HFFc6 (cell line): ENCODE results near the gene BIRC5. TPM values are rescaled to one million over a fixed set of nuclear protein-coding genes. Genes with fewer than 3 reads are reported as not detected.
"Not testable (repeated sequence)": the region's sequence is repeated elsewhere in the genome, so short reads cannot be mapped to it uniquely, and the experiment has no call there.

Experiments
- DNase-seq: peaks from one replicate; pipeline ENCODE4 v3.0.0-alpha.2; 2018
- H3K27ac Mint-ChIP-seq: 2 replicates; pipeline ENCODE4 v1.8.0; 2020; ENCODE audit warnings: mild to moderate bottlenecking, mixed read lengths
- H3K27me3 Mint-ChIP-seq: 2 replicates; pipeline ENCODE4 v1.8.0; 2021; ENCODE audit warnings: mild to moderate bottlenecking, moderate library complexity, mixed read lengths; ENCODE audit not compliant: insufficient read depth
- H3K36me3 Mint-ChIP-seq: 2 replicates; pipeline ENCODE4 v1.8.0; 2021; ENCODE audit warnings: low read depth, mixed read lengths
- H3K4me1 Mint-ChIP-seq: 2 replicates; pipeline ENCODE4 v1.8.0; 2020; ENCODE audit warnings: low read depth, mixed read lengths
- H3K4me3 Mint-ChIP-seq: 2 replicates; pipeline ENCODE4 v1.8.0; 2020; ENCODE audit warnings: mild to moderate bottlenecking, moderate library complexity, mixed read lengths
- H3K9me3 Mint-ChIP-seq: 2 replicates; pipeline ENCODE4 v1.8.0; 2020; ENCODE audit warnings: mild to moderate bottlenecking, mixed read lengths
- CTCF ChIP-seq: fragments of 200-600 bp; sonication (generic); IDR thresholded peaks from 2 replicates; pipeline ENCODE4 v1.5.0; 2021; ENCODE audit warnings: antibody characterized with exemption, mild to moderate bottlenecking
- total RNA-seq, 6 experiments: library from RNA; stranded (reverse); fragmentation: NEBNext Ultra II Directional; extraction: Animal tissue kit (Norgen Biotek cat#: 25700); gene quantifications; 2 replicates in 1 of 6; 3 replicates in 5 of 6; pipeline ENCODE4 v1.2.3, GENCODE V29; 2021

BIRC5 gene
- total RNA-seq, 6 experiments from 2014 or later = 41.8 to 89.7 (median 83.3) TPM

DNA sequence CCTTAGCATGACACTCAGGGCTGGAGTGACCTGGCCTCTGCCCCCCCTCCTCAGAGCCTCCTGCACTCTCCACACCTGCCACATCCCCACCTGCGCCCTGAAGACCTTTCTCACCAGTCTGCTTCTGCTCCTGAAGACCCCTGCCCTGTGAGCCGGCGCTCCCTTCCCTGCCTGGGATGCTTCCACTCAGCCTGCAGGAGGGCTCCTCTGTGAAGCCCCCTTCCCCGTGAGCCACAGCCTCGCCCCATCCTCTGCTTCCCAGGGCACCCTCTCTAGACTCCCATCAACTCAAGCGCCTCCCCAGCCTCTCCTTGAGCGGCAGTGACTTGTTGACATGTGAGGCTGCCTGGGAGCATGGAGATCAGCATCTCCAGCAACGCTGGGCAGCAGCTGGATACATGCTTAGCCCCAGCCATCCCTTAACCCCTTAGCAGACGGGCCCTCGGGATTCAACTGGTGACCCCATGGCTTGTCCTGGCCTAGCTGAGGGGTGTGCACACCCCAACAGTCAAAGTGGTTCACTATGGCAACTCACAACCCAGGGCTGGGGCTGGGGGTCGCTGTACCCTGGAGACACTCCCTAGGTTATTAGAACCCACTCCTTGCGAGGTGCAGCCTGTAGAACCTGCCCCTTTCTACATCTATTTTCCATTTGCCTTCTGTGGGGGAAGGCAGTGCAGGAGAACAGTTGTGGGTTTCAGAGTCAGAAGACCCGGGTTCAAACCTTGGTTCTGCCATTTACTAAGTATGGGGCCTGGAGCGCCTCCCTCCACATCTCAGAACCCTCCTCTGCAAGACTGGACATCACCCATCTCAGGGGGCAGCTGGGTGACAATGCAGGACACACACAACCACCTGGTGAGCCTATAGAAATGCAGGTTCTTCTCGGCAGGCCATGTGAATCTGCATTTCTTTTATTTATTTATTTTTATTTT, 38.9 kb downstream of the BIRC5 start:
- no peaks in the 10 kb centered on the region for H3K36me3 Mint-ChIP-seq
- no peaks in the 10 kb centered on the region for H3K9me3 Mint-ChIP-seq
- DNase-seq = no peak
- H3K4me1 Mint-ChIP-seq = peaks cover 15% of the 10 kb centered on the region
- no peak for TF ChIP-seq CTCF
- H3K27ac Mint-ChIP-seq = no peak overlapping the region
- peak overlapping the region; percentile 70 for H3K4me3 Mint-ChIP-seq
- peaks cover 9% of the 10 kb centered on the region for H3K27me3 Mint-ChIP-seq

- H3K36me3 Mint-ChIP-seq, H3K27me3 Mint-ChIP-seq, H3K9me3 Mint-ChIP-seq, H3K27ac Mint-ChIP-seq, DNase-seq: not testable (repeated sequence)
- Mint-ChIP-seq H3K4me3 (peak overlapping the region; percentile 80), H3K4me1 (peaks cover 15% of the 10 kb centered on the region)
Measured at GRCh38 chr17:78253636-78253945, 39.5 kb downstream of the BIRC5 start.

DNA sequence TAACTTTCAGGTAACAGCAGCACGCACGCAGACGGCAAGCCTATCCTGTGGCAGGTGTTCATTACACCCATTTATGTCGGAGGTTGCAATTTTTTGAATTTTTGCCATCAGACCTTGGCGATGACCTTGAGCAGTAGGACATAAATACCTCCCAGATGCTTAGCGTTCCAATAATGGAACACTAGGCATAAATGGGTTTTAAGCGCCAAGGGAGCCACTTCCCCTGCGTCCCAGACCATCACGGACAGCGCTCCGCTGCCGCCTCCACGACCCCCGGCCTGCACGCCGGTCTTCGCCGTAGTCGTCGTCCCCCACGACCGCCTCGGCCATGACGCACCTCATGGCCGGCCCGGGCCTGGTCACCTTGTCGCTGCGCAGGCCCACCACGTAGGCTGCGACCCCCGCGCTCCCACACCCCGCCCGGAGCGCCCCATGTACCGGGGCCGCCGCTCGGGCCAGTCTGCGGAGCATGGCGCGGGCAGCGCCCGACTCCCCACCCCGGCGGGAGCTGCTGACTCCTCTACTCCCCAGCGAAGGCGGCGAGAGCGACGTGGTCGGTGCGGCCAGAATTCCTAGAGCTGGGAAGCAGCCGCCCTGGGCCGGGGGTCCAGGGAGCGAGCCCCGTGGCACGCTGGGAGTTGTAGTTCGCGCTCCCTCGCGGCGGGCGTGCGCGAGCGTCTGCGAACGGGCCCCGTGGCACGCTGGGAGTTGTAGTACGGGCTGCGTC, 40.1 kb downstream of the BIRC5 start:
- no peak for TF ChIP-seq CTCF
- H3K27ac Mint-ChIP-seq = no peak overlapping the region
- peaks cover 15% of the 10 kb centered on the region for H3K4me1 Mint-ChIP-seq
- DNase-seq = peak; percentile 53
- peak overlapping the region; percentile 80 for H3K4me3 Mint-ChIP-seq
- peaks cover 9% of the 10 kb centered on the region for H3K27me3 Mint-ChIP-seq
- H3K9me3 Mint-ChIP-seq = no peaks in the 10 kb centered on the region
- no peaks in the 10 kb centered on the region for H3K36me3 Mint-ChIP-seq

DNA sequence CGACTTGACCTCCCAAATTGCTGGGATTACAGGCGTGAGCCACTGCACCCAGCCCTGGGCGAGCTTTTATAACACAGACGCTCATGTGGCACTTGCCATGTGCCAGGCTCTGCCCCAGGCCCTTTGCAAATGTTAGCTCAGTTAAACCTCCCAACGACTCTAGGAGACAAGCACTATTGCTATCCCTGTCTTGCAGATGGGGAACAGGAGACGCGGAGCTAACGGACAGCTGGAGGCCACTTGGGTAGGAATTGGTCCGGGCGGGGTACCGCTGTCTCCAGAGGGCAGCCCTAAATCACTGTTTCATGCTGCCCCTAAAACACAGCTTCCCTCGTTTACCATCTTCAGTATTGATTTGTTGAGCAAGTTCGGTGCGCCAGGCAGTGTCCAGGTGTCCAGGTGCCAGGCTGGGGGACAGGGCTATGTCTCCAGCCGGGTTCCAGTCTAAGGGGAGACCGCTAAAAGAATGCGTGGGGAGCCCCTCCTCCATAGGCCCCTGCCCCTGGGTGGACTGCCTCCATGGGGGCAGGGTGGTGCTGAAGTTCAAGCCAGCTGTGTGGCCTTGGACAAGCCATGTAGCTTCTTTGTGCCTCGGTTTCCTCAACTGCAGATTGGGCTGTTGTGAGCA, 41.1 kb downstream of the BIRC5 start:
- no peak overlapping the region for H3K27ac Mint-ChIP-seq
- no peaks in the 10 kb centered on the region for H3K9me3 Mint-ChIP-seq
- peaks cover 2% of the 10 kb centered on the region for H3K27me3 Mint-ChIP-seq
- no peaks in the 10 kb centered on the region for H3K36me3 Mint-ChIP-seq
- no peak for TF ChIP-seq CTCF
- H3K4me3 Mint-ChIP-seq = peak overlapping the region; percentile 62
- H3K4me1 Mint-ChIP-seq = peaks cover 15% of the 10 kb centered on the region
- no peak for DNase-seq

DNA sequence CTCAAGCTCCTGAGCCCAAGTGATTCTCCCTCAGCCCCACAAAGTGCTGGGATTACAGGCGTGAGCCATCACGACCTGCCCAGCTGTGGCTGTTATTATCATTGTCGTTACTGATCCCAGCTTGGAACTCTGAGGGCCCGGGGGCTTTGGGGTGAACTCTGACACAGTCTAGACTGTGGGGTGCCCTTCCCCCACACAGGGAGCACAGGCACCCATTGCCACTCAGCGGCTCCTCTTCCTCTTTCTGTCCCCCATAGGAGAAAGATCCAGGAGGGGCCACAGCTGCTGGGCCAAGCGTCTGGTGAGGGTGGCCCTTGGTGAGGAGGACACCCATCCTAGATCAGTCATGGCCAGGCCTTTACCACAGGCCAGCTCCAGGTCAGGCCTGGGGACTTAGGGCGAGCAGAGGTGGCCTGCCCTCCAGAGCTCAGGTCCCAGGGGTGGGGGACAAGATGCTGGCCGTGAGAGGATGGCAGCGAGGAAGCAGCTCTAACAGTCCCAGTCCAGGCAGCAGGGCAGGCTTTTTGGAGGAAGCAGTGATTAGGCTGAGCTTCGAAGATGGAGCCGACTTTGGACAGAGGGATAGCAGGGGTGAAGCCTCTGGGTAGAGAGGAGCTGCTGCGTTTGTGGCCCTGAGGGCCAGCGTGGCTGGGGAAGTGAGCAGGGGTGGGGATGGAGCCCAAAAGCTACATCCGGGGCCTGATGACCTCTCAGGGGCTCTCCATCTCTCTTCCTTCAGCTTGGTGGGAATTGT, 42.1 kb downstream of the BIRC5 start:
- no peak overlapping the region for H3K27ac Mint-ChIP-seq
- no peak overlapping the region for H3K4me3 Mint-ChIP-seq
- H3K27me3 Mint-ChIP-seq = peaks cover 2% of the 10 kb centered on the region; the same call in 1 of the 2 replicates
- no peak for DNase-seq
- no peak for TF ChIP-seq CTCF
- H3K4me1 Mint-ChIP-seq = peaks cover 11% of the 10 kb centered on the region
- H3K36me3 Mint-ChIP-seq = no peaks in the 10 kb centered on the region
- no peaks in the 10 kb centered on the region for H3K9me3 Mint-ChIP-seq
